ENCODE results near the gene NAPG.
"Not testable (repeated sequence)": the region's sequence is repeated elsewhere in the genome, so short reads cannot be mapped to it uniquely, and the experiment has no call there.

NAPG gene

GRCh38 chr18:10585260-10585659, 59.4 kb downstream of the NAPG start:
- no peak for DNase-seq

- peak; percentile 62 to 79 for DNase-seq
These were observed 63.1 kb downstream of the NAPG start for GRCh38 chr18:10588975-10589374.

- no peak for DNase-seq
These were observed 64.6 kb downstream of the NAPG start for GRCh38 chr18:10590412-10590811.

GRCh38 chr18:10591896-10592295, 66.1 kb downstream of the NAPG start:
- DNase-seq, result no peak

- not testable (repeated sequence) for DNase-seq
These were observed 67.7 kb downstream of the NAPG start for GRCh38 chr18:10593366-10594022.

GRCh38 chr18:10595917-10596316, 70.1 kb downstream of the NAPG start:
- DNase-seq, result not testable (repeated sequence)

- not testable (repeated sequence) for DNase-seq
These were observed 71.9 kb downstream of the NAPG start for GRCh38 chr18:10597695-10598094.

- DNase-seq, result not testable (repeated sequence)
These were observed 74.9 kb downstream of the NAPG start for GRCh38 chr18:10600701-10601100.

Data from NCI-H2081 (cell line).